ENCODE results near the gene SORBS2.

SORBS2 gene

GRCh38 chr4:185677637-185678314 is 134.2 kb downstream of the SORBS2 start:
- DNase-seq (ENCODE audit: low spot score), result no peak

DNA sequence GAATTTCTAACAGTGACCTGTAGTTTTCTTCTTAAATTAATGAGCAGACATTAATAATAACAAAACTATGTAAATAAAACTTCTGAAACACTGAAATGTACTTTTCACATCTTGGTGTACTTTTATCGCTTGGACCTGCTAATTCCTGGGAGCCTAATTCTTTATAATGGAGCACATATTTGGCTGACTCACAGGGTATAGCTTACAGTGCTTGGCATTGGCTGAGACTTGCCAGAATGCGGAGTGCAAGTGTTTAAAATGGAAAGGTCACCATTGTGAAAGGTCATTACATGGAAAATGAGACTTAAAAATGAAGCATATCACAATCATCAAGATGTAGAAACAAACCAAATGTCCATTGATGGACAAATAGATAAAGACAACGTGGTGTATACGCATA is 139.4 kb downstream of the SORBS2 start:
- DNase-seq (ENCODE audit: low spot score), result peak; percentile 9

DNA sequence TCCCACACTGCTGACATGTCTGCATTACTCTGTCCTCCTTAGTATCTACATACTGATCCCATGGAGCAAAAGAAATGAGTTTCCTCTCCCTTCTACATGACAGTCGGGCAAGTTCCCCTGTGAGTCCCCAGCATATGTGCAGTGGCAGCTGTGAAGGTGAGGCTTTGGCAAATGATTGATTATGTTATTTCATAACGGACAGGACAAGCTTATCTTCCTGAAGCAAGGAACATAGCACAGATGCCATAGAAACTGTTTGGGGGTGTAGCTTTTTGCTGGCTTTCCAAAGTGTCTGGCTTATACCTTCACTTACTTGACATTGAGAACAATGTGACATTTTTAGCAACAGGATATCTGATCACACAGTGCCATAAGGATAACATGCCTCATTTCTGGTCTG is 139.8 kb downstream of the SORBS2 start:
- DNase-seq (ENCODE audit: low spot score), result no peak

GRCh38 chr4:185671496-185671895 is 140.5 kb downstream of the SORBS2 start:
- DNase-seq (ENCODE audit: low spot score), result no peak

GRCh38 chr4:185671066-185671465 is 140.9 kb downstream of the SORBS2 start:
- no peak for DNase-seq (ENCODE audit: low spot score)

DNA sequence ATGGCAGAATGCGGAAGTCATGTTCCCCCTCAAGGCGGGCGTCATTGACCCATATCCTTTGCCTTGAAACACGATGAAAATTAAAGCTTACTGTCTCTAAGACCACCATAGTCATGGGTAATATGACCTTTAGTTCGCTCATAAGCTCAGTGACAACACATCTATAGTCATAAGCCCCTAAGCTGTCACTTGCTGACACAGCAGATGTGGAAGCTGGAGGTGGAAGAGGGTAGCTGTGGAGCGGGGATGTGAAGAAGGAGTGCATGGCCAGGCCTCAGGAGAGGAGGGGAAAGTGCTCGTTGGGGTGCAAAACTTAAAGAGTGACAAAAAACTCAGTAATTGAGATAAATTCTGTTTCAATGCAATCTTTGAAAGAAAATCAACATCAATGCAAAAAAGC is 142.7 kb downstream of the SORBS2 start:
- no peak for DNase-seq (ENCODE audit: low spot score)

DNA sequence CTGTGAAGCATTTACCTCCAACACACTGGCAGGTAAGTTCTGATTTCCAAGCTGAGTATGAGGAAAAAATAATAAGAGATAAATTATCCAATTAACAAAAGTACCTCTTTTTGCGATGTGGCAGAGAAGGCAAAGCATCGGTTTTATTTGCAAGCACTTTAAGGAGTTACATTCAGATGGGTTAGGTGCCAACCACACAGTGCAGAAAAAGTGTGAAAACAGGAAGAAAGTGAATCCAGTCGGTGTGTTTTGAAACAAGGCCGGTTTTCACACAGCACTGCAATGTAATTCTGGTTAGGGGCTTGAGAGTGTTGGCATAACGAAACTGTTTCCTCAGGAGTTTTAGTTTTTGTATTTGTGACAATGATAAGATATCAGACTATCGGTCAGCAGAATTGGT is 145.8 kb downstream of the SORBS2 start:
- no peak for DNase-seq (ENCODE audit: low spot score)

GRCh38 chr4:185665655-185666054 is 146.3 kb downstream of the SORBS2 start:
- no peak for DNase-seq (ENCODE audit: low spot score)

DNA sequence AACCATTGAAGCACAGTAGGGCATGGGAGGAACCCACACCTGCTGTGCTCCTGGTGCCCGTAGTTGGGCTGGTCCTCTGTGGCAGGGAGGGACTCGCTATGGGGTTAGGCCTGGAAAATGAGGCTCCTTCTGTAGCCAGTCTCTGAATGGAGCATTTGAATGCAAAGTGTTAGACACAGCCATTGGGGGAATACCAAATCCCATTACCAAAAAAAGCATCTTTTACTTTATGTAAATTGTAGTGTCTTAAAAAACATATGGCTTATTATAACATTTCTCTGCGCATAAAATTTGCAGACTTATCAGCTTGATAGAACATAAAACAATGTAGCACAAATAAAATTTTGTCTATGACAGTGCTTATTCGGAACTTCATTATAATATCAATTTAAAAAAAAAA is 147.5 kb downstream of the SORBS2 start:
- no peak for DNase-seq (ENCODE audit: low spot score)

GRCh38 chr4:185662030-185662778 is 149.8 kb downstream of the SORBS2 start:
- no peak for DNase-seq (ENCODE audit: low spot score)

DNA sequence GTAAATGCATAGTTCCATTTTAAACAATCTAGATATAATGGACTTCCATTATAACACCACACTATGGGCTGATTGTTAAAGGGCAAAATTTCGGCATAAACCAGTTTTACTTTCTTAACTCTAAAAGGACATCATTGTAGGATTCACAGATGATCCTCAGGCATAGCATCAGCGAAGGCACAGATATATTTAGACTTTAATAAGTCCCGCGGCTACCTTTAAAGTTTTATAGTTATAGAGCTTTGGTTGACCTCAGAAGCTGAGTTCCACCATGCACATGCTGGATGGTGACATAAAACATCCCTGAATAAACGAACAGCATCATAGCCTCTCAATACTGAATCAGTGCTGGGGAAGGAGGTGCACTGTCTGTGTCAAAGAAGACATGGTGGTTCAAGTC is 151.7 kb downstream of the SORBS2 start:
- no peak for DNase-seq (ENCODE audit: low spot score)

GRCh38 chr4:185657699-185658098 is 154.3 kb downstream of the SORBS2 start:
- no peak for DNase-seq (ENCODE audit: low spot score)

DNA sequence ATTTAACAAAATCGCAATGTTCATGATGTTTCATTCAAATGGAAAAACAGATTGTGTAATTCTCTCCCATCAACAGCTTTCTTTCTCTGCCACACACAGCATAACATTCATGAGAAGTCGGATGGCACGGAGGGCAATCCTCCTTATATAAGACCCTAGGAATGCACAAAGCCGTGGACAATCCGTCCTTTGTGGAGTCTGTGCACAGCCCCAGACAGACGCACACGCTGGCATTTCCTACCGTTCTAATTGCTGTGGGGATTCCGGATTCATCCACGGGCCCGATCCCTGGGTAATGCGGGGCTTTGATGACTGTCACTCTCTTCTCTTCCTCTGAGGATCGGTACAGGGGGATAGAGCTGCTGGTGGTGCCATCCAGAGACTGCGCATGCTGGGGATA is 154.8 kb downstream of the SORBS2 start:
- no peak for DNase-seq (ENCODE audit: low spot score)

- DNase-seq (ENCODE audit: low spot score), result peak; percentile 65
Observed at GRCh38 chr4:185656467-185656931, 155.5 kb downstream of the SORBS2 start.

GRCh38 chr4:185654965-185655554 is 156.9 kb downstream of the SORBS2 start:
- no peak for DNase-seq (ENCODE audit: low spot score)

DNA sequence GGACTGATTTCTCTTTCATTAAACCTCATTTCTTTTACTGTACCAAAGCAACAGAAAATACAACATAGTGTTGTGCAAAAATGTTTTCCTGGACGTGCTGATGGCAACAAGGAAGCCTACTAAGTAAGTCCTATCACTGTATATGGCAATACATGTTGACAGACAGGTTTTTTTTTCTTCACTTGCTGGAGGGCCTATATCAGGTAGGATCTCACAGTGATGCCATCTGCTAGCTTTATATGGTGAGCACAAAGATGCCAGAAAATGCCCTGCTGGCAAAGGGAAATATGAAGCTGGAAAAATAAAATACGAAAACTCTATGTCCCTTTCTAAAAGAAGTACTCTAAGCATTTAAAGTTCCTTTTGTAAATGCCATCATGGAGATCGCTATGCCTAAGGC is 157.7 kb downstream of the SORBS2 start:
- no peak for DNase-seq (ENCODE audit: low spot score)

DNA sequence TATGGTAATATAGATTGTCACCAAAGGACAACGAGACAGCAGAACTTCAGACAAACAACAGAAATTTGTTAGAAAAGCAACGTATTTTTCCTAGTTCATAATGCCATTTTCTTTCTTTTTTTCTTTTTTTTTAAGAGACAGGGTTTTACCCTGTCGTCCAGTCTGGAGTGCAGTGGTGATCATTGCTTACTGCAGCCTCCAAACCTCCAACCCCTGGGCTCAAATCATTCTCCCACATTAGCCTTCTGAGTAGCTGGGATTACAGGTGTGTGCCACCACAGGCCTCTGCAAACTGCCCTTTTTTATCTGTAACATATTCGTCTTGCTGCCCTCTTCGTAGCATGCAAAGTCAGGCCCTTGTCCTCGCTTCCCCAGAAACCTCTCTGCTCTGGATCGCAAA is 160.1 kb downstream of the SORBS2 start:
- no peak for DNase-seq (ENCODE audit: low spot score)

DNA sequence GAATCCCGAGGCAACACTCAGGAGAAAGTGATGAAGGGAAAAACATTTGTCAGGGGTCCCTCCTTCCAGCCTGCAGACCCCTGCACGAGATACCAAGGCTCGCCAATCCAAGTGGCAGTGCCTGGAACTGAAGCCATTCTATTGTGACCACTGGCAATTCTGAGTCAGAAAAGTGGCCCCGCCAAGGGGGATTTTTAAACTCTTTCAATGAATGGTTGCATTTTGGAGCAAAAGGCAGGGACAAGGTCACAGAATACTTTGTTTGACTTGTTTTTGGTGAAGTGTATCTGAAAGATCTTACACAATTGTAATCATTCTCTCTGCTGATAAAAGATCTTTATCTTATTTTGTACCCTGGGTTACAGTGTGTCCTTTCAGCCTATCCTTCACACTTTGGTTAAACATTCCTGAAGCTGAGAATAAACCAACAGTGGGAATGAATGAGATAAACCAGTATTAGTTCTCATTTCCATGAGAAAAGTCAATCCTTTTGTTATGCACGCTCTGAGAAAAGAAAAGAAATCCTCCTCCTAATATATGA is 160.8 kb downstream of the SORBS2 start:
- no peak for DNase-seq (ENCODE audit: low spot score)

DNA sequence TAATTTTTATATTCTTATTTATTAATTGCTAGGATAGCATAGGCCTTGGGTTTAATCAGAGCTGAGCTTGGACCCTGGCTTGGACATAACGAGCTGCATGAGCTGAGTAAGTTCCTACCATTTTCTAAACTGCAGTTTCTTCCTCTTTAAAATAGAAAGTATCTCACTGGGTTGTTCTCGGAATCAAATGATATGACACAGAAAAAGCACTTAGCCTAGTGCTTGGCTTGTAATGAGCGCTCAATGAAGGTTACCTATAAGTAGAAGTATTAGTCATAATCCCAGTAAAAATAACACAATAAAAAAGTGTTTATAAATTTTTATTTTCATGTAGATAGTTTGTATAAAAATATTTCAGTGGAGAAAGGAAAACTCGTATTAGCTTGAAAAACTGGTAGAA is 163.4 kb downstream of the SORBS2 start:
- no peak for DNase-seq (ENCODE audit: low spot score)

DNA sequence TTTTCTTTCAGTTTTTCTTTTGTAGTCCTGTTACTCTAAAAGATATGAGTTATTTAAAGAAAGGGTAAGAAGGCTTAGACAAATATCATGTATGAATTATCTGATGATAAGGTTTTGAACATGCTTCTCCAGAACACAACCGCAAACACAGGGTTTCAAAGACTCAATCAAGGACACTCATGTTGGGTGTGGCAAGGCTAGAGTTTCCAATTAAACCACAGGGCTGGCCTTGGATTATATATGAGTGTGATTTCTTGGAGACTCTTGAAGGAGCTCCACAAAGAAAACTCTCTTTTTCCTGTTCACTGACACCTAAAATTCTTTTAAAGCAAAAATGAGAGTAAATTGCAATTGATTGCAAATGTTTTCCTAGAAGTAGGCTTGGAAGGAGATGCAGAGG is 166.6 kb downstream of the SORBS2 start:
- DNase-seq (ENCODE audit: low spot score), result no peak

DNA sequence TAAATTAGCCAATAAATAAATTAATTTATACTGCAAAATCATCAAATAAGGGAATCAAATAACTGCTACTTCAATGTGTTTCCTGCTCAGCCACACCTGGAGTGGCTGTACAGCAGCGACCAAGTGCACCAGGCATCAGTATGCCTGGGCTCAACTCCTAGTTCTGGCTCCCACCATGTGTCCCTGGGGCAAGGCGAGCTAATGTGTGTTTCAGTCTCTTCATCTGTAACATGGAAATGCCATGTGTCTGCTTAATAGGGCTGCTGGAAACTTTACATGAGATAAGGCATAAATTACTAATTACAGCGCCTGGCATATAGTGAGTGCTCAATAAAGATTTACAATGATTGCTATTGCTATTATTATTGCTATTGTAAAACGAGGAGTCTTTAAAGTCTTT is 167.6 kb downstream of the SORBS2 start:
- no peak for DNase-seq (ENCODE audit: low spot score)

GRCh38 chr4:185642907-185643306 is 169.1 kb downstream of the SORBS2 start:
- DNase-seq (ENCODE audit: low spot score), result no peak

Measured in AG08395 (cell line).